NCI-H748 (cell line): ENCODE data around the gene TBCE.

Experiments
- DNase-seq: peaks from one replicate; lab custom pipeline; 2025; ENCODE audit not compliant: unreplicated experiment; lab: John Stamatoyannopoulos, UW

The TBCE gene, protein sequence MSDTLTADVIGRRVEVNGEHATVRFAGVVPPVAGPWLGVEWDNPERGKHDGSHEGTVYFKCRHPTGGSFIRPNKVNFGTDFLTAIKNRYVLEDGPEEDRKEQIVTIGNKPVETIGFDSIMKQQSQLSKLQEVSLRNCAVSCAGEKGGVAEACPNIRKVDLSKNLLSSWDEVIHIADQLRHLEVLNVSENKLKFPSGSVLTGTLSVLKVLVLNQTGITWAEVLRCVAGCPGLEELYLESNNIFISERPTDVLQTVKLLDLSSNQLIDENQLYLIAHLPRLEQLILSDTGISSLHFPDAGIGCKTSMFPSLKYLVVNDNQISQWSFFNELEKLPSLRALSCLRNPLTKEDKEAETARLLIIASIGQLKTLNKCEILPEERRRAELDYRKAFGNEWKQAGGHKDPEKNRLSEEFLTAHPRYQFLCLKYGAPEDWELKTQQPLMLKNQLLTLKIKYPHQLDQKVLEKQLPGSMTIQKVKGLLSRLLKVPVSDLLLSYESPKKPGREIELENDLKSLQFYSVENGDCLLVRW

DNA sequence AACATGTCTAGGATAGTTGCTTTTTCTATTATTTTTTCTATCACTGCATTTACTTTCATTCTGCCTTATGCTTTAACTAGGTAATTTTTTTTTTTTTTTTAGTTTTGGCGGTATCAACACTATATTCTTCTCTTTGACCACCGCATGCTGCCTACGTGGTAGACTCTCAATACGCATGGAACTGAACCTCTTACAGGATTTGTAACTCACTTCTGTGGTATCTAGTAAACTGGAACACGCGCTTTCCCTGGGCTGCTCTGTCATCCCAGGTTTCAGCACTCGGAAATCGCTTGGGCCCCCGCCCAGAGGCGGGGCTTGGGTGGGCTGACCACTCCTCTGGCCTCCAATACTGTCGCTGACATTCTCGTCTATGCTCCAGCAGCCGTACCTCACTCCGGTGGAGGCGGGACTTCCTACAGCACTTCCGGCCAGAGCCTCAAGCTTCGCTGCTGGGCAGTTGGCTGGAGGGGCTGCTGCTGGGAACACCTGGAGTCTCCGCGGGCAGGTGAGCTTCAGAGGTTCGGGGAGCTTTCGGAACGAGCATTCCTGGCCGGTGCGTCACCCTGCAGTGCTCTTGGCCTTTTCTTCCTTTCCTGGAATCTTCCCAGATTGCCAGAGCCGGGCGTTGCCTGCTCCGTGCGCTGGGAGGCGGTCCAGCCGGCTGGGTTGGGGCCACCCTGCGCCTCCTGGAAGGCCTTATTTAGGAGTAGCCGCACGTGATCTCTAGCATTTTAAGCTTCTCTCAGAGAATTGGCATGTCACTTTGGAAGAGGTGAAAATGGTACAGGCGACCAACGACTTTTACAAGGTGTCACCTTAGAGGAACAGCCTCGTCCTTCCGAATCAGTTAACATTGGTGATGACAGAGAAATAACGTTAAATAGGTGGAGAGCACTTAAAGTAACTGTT lies at the start of gene TBCE:
TBCE (plus strand) TSS at position 428 of the 909 bp plus-strand sequence. CDS start 12,623 bp downstream, outside the sequence.
- peak; percentile 97 for DNase-seq

DNA sequence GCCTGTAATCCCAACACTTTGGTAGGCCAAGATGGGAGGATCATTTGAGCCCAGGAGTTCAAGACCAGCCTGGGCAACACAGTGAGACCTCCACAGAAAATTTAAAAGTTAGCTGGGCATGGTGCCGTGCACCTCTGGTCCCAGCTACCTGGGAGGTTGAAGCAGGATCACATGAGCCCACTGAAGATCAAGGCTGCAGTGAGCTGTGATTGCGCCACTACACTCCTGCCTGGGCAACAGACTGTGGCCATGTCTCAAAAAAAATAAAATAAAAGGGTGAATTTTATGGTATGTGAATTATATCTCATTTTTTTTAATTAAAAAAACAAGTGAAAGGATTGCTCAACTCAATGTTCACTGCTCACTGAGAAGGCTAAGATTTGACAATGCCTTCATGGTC lies 48.0 kb upstream of the TBCE start:
- DNase-seq = no peak

DNA sequence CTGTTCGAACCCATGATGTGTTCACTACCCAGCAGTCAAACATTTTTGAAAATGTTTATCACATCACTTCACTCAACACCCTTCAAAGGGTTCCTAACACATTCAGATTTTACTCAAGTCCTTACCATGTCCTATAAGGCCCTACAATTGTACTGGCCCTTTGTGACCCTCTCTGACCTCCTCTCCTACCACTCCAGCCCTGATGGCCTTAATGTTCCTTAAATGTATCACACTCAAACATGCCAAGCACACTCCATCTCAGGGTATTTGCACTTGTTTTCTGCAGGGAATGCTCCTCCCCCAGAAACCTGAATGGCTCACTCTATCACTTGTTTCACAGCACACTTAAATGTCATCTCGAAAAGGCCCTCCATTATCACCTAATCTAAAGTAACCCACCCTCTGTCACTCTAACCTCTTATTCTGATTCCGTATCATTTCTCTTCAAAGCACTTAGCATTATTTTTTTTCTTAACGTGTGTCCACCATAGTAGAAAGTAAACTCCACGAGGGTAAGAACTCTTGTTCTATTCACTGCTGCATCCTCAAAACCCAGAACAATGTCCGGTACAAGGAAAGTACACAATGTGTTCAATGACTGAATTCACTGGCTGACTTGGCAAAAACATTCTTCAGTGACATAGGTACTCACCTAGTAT lies 46.6 kb upstream of the TBCE start:
- no peak for DNase-seq

DNA sequence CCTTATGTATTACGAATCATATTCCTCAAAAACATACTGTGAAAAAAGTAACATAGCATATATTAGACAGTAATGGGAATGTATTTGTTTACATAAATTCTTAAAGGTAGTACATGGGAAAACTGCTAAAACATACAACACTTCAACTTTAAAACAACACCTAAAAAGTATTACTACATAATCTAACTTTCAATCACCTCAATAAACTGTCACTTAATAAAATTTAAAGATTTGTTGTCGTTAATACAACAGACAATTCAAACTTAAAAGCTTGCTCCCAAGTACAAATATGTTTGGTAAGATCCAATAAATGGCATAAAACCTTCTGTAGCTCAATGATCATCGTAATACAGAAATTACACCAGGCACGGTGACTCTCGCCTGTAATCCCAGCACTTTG lies 42.9 kb upstream of the TBCE start:
- no peak for DNase-seq

DNA sequence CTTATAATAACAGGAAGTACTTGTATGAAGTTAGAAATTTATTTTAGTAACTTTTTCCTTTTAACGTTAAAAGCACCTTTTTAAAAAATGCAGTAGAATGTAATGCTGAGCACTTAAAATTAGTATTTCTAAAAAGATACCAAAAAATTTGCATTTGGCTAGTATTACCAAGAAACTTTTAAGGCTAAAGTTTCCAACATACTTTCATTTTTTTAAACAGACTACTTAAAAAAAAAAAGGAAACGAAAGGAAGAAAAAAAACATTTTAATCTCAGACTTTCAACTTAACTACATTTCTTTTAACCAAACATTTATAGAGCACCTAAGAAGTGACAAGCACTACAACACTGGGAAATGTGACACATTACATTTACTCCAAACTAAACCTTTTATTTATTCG lies 42.1 kb upstream of the TBCE start:
- no peak for DNase-seq

DNA sequence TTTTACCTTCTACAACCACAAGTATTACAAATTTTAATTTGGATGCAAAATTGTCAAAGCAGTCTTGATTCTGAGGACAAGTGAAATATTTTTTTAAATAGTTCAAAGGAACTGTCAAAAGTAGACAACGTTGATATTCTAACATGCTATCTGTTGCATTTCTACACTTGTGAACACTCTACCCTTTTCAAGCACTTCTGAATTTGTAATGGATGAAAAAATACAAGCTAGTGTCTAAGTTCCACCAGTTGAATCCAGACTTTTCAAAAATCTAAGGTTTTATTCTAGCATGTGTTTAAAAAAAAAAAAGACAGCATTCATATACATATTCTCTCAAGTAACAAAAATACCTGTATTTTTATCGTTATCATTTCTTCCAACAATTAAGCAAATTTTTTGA lies 41.4 kb upstream of the TBCE start:
- DNase-seq = no peak

DNA sequence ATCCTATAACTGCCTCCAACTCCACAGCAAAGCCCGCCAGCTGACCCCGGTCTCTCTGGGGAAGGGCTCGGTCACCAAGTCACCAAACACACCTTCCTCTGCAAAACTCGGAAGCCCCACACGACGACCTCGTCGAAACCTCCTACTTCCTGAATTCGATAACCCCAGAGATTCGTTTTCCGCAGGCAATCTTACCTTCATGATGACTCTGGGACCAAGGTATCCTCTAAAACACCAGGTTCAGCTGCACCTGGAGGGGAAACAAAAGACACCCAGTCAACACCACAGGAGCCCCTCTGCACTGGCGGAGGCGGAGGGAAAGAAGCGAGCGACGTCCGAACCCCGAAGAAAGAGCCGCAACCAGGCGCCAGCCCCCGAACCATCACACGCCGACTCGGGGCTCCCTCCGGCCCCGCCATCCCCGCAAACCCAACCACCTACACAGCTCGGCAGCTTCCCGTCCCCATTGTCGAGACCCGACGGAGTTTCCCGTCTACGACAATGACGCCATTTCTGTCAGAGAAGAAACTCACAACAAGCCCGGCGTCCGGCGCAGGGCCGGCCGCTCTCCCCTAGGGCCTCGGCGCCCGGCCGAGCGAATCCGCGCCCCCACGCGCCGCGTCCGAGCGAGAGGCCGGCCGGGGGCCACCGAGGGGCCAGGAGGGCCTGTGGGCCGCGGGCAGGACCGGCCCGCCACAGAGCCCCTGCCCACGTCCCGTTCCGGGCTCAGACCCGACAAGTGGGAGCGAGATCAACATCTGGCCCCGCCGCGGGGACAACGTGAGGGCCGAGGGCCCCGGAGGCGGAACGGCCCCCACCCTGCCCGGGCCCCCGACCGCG lies 40.3 kb upstream of the TBCE start:
- DNase-seq = peak; percentile 43

DNA sequence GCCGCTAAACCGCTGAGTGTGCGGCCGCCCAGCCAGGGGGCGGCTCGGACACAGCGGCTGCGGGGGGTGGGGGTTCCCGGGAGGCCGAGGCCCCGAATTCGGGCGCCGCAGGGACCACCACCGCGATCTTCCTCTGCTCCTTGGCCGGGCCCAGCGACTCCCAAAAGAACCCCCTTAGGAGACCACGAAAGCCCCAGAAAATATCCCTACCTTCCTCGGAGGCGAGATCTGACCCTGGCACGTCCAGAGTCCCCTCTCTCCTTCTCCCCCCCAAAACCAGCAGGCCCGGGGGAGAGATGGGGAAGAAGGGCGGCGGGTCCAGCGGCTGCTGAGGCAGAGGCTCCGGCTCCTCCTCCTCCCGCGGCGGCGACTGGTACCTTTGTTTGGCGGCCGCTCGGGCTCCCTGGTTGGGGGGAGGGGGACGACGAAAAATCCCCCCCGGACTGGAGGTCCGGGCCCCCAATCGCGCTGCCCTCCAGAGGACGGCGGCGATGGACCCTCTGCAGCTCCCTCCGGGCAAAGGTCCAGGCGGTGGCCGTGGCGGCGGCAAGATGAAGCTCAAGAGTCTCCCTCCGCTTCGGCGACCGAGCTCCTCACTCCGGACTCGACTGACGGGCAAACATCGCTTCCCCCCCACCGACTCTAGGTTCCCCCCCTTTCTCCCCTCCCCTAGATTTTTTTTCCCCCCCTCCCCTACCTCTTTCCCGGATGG lies 39.5 kb upstream of the TBCE start, which contains the start of gene ARID4B:
ARID4B (minus strand) TSS at position 621 of the 712 bp plus-strand sequence. CDS start 1,260 bp downstream, outside the sequence.
- DNase-seq = peak; percentile 64

DNA sequence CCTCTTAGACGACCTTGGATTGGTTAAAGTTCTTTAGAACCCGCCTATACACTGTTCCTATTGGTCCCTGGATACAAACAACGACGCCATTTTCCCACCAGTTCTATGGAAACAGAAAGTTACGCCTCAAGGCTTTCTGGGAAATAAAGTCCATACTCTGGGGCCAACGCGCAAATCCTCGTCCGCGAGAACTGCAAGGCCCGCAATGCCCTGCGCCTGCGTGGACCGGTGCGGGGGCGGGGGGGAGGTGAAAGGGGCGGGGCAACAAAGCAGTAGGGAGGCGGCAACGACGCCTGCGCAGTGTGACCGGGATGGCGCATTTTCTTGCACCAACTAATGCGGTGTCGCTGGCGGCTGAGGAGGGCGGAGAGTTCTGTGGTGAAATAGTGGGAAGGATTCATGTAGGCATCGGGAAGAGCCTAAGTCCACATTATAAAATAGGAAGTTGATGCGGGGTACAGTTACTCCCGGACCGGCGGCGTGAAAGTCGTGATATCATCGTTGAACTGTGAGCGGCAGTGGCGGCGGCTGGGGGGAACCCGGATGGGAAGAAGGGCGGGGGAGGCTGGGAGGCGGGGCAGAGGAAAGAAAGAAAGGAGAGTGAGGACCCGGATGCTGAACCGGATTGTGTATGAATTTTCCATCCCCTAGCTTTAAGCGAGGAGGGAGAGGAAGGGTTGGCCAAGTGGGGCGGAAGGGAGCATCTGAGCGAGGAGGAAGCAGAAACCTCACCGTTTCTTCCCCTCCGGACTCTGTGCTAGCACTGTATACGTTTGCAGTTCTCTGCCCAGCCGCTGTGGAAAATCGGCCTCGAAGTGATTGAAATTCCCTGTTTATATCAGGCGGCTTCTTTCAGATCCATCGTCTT lies 38.7 kb upstream of the TBCE start, which contains the start of gene GGPS1:
GGPS1 (plus strand) TSS at position 300 of the 868 bp plus-strand sequence. CDS start 6,695 bp downstream, outside the sequence.
- peak; percentile 99 for DNase-seq

DNA sequence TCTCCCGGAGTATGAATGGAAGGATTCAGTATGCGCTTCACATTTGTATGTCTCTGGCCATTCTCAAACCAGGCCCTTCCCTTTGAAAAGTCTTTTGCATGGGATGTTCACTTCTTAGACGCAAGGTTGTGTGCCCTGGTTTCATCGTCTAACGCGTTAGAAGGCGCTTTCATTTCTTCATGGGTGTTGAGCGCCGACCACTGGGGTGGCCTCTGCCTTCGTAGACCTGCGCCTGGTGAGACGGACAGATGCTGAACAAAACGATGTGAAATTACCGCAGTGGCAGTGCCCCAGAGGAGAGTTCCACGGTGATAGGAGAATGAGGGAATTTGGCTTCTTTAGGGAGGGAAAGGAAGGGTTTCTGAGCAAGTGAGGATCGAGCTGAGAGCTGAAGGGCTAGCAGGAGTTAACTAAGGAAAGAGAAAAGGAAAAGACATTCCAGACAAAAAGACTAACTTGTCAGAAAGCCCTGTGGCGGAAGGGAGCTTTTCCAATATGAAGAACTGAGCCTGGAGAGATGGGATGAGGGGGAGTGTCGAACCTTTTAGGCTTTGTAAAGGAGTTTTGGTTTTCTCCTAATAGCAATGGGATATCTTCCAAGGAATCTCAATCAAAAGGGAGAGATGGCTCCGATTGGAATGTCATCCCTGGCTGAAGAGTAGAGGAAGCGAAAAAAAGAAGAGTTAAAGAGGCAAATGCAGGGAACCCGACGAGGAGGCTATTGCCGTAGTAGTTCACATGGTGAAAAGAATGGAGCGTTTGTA lies 37.9 kb upstream of the TBCE start:
- DNase-seq = peak; percentile 55

DNA sequence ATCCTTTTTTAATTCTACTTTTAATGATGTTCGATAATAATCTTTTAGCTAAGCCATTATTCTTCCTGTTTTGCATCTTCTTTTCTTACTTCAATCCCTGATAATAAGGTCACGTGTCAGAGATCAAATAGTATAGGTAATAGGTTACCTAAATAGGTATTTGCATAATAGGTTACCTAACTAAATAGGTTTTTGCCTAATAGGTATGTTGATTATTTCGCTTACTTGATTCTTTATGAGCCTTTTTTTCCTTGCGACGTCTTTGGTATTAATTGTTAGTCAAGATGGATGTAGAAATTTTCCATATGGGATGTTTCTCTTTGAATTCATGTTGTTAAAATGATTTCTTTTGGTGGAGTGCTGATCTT lies 36.3 kb upstream of the TBCE start:
- no peak for DNase-seq

DNA sequence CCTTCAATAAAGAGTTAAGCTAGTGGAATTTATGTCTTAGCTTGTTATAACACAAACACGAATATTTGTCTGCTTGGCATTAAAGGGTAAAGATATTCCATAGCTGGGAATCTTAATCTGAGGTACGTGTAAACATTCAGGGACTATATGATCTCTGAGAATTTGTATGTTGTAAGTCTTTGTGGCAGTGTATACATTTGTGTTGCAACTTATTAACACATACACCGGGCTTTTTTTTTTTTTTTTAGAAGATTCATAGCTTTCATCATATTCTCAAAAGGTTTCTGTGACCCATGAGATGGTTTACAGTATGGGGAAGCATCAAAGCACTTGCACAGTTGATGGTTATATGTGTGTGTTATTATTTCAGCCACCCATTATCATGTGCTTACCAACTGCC lies 35.8 kb upstream of the TBCE start:
- no peak for DNase-seq

DNA sequence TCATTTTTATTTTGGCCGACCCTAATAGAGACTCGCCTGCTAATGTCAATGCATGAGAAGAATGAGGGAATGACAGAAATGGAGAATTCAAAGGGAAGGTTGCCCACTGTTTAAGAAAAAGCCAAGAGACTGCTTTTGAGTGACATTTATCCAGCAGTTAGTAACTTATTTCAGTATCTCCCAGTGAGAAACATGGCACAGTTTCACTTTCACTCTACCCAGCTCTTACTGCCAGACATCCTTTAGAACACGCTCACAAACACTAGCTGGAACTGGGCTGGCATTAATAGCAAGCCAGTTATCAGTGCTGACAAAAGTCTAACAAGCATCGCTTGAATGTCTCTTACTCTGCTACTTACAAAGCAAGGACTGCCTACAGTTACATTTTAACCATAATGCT lies 30.3 kb upstream of the TBCE start:
- DNase-seq = no peak

DNA sequence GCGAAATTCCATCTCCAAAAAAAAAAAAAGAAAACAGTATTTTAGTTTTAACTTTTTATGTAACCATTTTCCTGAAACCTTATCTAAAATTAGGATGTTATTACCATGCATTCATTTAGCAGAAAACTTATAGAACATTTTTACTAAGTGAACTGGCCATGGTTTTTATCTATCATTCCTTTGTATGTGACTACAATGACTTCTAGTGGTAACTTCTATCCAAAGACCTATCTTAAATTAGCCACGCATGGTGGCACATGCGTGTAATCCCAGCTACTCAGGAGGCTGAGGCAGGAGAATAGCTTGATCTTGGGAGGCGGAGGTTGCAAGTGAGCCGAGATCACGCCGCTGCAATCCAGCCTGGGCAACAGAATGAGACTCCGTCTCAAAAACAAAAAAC lies 27.5 kb upstream of the TBCE start:
- no peak for DNase-seq

DNA sequence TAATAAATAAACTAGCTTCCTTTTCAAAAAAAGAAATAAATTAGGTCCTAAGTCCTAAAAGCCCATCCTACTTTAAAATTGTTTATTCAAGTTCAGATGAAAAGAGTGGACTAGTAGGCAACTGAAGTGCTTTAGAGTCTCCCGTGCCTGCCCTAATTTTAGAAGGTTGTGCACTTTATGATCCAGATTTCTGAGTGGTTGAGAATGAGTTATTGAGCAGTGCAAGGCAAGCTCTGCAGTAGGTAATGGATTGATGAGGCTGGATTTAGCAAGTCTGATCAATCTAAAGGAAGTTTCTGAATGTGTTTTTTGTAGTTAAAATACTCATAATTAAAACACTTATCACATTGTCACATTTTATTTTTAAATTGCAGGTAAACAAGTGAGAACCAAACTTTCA lies 25.9 kb upstream of the TBCE start:
- no peak for DNase-seq

DNA sequence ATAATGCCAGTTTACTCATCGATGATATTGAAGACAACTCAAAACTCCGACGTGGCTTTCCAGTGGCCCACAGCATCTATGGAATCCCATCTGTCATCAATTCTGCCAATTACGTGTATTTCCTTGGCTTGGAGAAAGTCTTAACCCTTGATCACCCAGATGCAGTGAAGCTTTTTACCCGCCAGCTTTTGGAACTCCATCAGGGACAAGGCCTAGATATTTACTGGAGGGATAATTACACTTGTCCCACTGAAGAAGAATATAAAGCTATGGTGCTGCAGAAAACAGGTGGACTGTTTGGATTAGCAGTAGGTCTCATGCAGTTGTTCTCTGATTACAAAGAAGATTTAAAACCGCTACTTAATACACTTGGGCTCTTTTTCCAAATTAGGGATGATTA lies 25.2 kb upstream of the TBCE start:
- DNase-seq = no peak

DNA sequence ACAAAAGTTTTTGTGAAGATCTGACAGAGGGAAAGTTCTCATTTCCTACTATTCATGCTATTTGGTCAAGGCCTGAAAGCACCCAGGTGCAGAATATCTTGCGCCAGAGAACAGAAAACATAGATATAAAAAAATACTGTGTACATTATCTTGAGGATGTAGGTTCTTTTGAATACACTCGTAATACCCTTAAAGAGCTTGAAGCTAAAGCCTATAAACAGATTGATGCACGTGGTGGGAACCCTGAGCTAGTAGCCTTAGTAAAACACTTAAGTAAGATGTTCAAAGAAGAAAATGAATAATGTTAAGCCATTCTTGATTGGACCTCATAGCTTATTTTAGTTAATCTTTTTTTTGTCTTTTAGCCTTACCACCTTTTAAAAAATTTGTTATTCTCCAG lies 24.8 kb upstream of the TBCE start:
- no peak for DNase-seq

DNA sequence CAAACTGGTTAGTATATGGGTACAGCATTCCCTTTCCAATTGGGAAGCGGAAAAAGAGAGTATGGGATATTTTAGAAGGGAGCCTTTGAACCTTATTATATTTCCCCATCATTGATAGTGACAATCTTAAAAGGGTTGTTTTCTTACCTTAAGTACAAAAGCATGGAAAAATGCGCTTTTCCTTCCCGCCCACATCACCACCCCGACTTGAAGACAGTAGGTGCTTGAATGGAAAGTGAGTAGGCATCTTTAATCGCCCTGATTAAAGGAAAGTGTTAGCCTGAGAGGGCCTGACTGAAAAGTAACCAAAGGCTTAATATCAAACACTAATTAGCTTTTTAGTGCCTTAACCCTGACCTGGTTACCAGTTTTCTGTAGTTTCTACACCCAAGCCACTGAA lies 23.5 kb upstream of the TBCE start:
- DNase-seq = no peak
